Suprapubic skin (tissue), 4 donors: ENCODE measurements around the gene LRMDA.

Experiments used
- POLR2A ChIP-seq, 2 donors: fragments of 450-650 bp; IDR thresholded peaks; one replicate each; pipeline ENCODE4 v1.6.1; 2017; ENCODE audit warnings: antibody characterized with exemption in 2 of 2, mild to moderate bottlenecking in 2 of 2, moderate library complexity in 2 of 2
- POLR2AphosphoS5 ChIP-seq, 3 donors: sonication (generic); formaldehyde crosslinking; IDR thresholded peaks; one replicate each; pipeline ENCODE4 v1.6.1; 2017; ENCODE audit warnings: antibody characterized with exemption in 3 of 3
- TF ChIP-seq, protein P1 (sequence below), 2 donors: fragments of 200-600 bp in 1 of 2; fragments of 450-650 bp in 1 of 2; sonication (generic) in 1 of 2; IDR thresholded peaks; one replicate each; pipeline ENCODE4 v1.5.1; 2016 to 2019; ENCODE audit warnings: antibody characterized with exemption in 2 of 2, mild to moderate bottlenecking in 1 of 2, moderate library complexity in 1 of 2

GRCh38 chr10:75436896-75437295 lies 5.5 kb downstream of the LRMDA start:
- TF ChIP-seq, protein P1, sequence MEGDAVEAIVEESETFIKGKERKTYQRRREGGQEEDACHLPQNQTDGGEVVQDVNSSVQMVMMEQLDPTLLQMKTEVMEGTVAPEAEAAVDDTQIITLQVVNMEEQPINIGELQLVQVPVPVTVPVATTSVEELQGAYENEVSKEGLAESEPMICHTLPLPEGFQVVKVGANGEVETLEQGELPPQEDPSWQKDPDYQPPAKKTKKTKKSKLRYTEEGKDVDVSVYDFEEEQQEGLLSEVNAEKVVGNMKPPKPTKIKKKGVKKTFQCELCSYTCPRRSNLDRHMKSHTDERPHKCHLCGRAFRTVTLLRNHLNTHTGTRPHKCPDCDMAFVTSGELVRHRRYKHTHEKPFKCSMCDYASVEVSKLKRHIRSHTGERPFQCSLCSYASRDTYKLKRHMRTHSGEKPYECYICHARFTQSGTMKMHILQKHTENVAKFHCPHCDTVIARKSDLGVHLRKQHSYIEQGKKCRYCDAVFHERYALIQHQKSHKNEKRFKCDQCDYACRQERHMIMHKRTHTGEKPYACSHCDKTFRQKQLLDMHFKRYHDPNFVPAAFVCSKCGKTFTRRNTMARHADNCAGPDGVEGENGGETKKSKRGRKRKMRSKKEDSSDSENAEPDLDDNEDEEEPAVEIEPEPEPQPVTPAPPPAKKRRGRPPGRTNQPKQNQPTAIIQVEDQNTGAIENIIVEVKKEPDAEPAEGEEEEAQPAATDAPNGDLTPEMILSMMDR (IDR thresholded peaks at IDR 0.05), result no peak
- TF ChIP-seq POLR2AphosphoS5 (IDR thresholded peaks at IDR 0.05), result no peak
- TF ChIP-seq POLR2A (IDR thresholded peaks at IDR 0.05), result no peak
